ENCODE data around the gene ERAP2.
"Not testable (repeated sequence)": the region's sequence is repeated elsewhere in the genome, so short reads cannot be mapped to it uniquely, and the experiment has no call there.

Gene ERAP2

GRCh38 chr5:96901384-96901783 is 25.1 kb downstream of the ERAP2 start:
- DNase-seq, result no peak

DNA sequence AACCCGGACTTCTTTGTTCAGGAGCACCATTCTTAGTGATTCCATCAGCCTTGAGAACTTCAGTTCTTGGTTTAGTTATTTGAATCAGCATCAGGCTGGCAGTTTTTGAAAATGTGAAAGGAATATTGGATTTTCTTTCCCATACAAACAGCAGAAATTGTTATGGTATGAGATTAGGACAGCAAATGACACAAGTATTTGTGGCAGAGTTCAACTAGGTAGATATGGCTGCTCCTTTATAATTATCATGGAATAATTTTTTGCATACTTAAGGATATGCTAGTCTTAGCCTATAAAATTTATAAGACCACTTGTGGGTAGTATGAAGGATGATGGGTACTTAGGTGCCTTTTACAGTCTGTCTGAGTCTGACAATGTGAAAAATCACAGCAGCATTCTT is 25.5 kb downstream of the ERAP2 start:
- DNase-seq, result no peak

DNA sequence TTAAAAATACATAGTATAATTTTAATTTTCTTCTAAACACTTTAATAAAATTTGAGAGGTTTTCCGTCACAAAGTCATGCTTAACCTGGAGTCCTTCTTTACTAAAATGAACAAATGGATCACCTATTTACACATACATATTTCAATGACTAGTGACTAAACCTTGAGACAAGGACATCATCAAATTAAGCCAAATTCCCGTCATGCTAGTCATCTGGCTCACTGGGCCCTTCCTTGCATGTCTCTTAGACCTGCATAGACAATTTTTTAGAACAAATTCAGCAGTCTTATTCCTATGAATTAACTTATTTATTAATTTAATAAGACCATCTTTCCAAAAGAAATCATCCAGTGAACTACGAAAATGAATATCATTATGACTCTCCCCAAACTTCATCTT is 26.6 kb downstream of the ERAP2 start:
- DNase-seq, result no peak

DNA sequence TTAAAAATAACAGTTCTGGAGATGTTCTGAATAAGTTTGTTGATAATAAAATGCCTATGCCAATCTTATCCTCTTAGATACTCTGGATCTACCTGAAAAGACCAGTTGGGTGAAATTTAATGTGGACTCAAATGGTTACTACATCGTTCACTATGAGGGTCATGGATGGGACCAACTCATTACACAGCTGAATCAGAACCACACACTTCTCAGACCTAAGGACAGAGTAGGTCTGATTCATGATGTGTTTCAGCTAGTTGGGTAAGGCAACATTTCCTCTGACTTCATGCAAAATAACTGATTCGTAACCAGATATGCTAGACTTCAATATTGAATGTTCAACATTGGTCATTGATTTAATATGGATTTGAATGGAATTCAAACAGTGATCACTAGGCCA is 27.0 kb downstream of the ERAP2 start:
- DNase-seq, result no peak

- DNase-seq, result no peak
Observed at GRCh38 chr5:96904054-96904931, 28.0 kb downstream of the ERAP2 start.

- DNase-seq, result no peak
Observed at GRCh38 chr5:96905864-96906263, 29.6 kb downstream of the ERAP2 start.

DNA sequence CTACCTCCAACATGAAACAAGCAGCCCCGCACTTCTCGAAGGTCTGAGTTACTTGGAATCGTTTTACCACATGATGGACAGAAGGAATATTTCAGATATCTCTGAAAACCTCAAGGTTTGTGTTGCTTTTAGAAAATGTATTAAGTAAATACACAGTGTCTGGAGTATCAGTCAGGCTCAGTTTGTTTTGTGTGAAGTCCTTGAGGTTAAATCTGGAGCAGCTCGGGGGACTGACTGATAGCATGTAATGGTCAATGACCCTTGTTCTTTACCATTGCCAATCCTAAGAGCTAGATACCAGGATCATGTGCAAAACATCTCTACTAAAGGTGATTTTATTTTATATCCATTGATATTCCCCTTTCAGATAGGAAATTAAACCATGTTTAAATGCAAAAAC is 32.7 kb downstream of the ERAP2 start:
- no peak for DNase-seq

DNA sequence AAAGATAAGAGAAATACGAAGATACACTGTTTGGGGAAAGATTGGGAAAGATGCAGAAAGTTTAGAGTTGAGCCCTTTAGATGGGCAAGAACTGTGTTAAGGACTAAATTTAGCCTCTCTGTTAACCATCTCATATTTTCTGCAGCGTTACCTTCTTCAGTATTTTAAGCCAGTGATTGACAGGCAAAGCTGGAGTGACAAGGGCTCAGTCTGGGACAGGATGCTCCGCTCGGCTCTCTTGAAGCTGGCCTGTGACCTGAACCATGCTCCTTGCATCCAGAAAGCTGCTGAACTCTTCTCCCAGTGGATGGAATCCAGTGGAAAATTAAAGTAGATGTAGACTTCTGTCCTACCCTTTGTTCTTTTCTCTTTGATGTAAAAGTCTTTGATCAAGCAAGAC is 33.1 kb downstream of the ERAP2 start:
- DNase-seq, result no peak

- DNase-seq, result no peak
Observed at GRCh38 chr5:96911139-96911538, 34.8 kb downstream of the ERAP2 start.

GRCh38 chr5:96913233-96913632 is 36.9 kb downstream of the ERAP2 start:
- no peak for DNase-seq

DNA sequence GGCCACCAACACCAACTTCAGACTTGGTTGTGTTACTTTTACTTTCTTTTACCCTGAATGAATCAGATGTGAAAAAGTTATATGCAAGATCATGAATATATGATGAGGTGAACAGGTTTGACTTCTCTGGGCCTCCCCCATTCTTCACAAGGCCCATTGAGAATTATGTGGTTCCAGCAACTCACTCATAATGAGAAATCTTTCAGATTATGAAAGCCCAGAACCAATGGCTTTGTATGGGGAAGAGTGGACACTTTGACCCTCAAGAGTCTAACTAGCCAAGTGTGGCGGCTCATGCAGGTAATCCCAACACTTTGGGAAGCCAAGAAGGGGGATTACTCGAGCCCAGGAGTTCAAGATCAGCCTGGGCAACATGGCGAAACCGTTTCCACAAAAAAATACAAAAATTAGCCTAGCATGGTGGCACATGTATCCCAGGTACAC is 43.5 kb downstream of the ERAP2 start:
- DNase-seq, result no peak

GRCh38 chr5:96920744-96921355 is 44.5 kb downstream of the ERAP2 start:
- DNase-seq, result no peak

GRCh38 chr5:96922499-96923244 is 46.4 kb downstream of the ERAP2 start:
- no peak for DNase-seq

- no peak for DNase-seq
Observed at GRCh38 chr5:96924016-96924443, 47.7 kb downstream of the ERAP2 start.

DNA sequence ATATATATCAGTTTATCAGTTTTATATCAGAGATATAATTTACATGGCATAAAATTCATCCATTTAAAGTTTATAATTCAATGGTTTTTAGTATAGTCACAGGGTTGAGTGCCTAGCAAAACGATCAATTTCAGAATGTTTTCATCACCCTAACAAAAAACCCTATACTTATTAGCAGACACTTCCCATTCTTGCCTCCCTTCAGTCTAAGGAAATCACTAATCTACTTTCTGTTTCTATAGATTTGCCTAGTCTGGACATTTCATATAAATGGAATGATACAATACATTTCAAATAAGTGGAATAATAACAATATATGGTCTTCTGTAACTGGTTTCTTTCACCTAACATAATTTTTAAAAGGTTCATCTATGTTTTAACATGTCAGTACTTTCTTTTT is 50.0 kb downstream of the ERAP2 start:
- no peak for DNase-seq

- DNase-seq, result no peak
Observed at GRCh38 chr5:96927008-96927407, 50.7 kb downstream of the ERAP2 start.

DNA sequence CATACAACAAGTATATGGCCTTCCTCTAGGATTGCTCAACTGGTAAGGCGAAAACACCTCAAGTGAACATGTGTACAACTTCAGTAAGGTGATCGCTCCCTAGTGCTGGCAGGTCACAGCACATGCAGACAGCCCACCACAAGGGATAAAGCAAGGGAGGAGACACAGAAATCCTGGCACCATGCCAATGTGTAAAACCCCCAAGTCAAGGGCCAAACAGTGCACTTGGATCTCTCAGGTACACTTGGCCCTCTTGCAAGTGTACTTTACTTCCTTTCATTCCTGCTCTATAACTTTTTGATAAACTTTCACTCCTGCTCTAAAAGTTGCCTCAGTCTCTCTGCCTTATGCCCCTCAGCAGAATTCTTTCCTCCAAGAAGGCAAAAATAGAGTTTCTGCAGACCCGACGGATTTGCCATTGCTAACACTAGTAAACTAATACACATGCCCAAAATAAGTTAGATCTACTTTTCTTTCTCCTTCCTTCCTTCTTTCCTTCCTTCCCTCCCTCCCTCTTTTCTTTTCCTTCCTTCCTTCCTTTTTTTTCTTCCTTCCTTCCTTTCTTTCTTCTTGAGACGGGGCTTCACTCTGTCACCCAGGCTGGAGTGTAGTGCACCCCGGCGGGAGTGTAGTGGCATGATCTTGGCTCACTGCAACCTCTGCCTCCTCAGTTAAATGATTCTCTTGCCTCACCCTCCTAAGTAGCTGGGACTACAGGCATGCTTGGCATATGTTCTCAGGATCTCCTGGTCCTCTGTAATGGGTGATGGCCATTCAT is 52.8 kb downstream of the ERAP2 start:
- no peak for DNase-seq

GRCh38 chr5:96930058-96930457 is 53.8 kb downstream of the ERAP2 start:
- DNase-seq, result peak; percentile 18

DNA sequence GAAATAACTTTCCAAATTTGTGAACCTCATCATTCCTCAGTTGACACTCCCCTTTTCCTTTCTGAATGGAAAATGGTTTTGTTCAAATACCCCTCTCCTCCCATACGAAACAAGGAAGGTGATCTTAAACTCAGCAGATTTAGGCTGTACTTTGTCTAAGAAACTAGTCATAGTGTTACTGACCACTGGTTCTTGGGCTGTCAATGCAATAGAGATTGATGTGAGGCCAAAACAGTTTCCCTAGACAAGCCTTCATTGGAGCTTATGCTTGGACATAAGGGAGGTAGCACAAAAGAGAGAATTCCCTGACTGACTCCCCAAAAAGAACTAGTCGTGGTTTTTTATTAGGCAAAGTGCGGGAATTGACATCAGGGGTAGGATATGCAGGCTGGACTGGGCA is 54.3 kb downstream of the ERAP2 start:
- no peak for DNase-seq

DNA sequence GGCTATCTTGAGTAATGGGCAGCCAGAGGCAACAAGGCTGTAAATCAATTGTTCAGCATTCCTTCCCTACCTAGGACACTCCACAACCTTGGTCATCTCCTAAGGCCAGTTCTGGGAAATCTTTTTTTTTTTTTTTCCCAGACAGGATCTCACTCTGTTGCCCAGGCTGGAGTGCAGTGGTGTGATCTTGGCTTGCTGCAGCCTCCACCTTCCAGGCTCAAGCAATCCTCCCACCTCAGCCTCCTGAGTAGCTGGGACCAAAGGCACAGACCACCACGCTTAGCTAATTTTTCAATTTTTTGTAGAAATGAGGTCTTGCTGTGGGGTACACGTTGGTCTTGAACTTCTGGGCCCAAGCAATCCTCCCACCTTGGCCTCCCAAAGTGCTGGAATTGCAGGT is 54.7 kb downstream of the ERAP2 start:
- DNase-seq, result not testable (repeated sequence)

- no peak for DNase-seq
Observed at GRCh38 chr5:96931605-96932004, 55.3 kb downstream of the ERAP2 start.

GRCh38 chr5:96932026-96932425 is 55.7 kb downstream of the ERAP2 start:
- DNase-seq, result no peak
